GM04503 (cell line): Measurements from ENCODE around the gene PAM.

Experiments
- DNase-seq: peaks from one replicate; pipeline ENCODE4 v3.0.0-alpha.2; 2012; ENCODE audit warnings: low read depth

The PAM gene

GRCh38 chr5:102860035-102860434 lies 104.9 kb downstream of the PAM start:
- no peak for DNase-seq

GRCh38 chr5:102863058-102863457 lies 108.0 kb downstream of the PAM start:
- DNase-seq = no peak

GRCh38 chr5:102863764-102864560 lies 108.9 kb downstream of the PAM start:
- DNase-seq = no peak

GRCh38 chr5:102865171-102865509 lies 110.0 kb downstream of the PAM start:
- DNase-seq = no peak

- no peak for DNase-seq
Measured at GRCh38 chr5:102865510-102866236, 110.6 kb downstream of the PAM start.

- DNase-seq = no peak
Measured at GRCh38 chr5:102866237-102866600, 111.1 kb downstream of the PAM start.

GRCh38 chr5:102867992-102868662 lies 113.0 kb downstream of the PAM start:
- no peak for DNase-seq

- no peak for DNase-seq
Measured at GRCh38 chr5:102869230-102869629, 114.1 kb downstream of the PAM start.

- no peak for DNase-seq
Measured at GRCh38 chr5:102873379-102873932, 118.4 kb downstream of the PAM start.

GRCh38 chr5:102874054-102874453 lies 118.9 kb downstream of the PAM start:
- DNase-seq = no peak

- no peak for DNase-seq
Measured at GRCh38 chr5:102875721-102876123, 120.6 kb downstream of the PAM start.

- DNase-seq = no peak
Measured at GRCh38 chr5:102876610-102877009, 121.5 kb downstream of the PAM start.

- no peak for DNase-seq
Measured at GRCh38 chr5:102879741-102880140, 124.6 kb downstream of the PAM start.

GRCh38 chr5:102886586-102886985 lies 131.5 kb downstream of the PAM start:
- DNase-seq = no peak

GRCh38 chr5:102888483-102888882 lies 133.4 kb downstream of the PAM start:
- no peak for DNase-seq

- no peak for DNase-seq
Measured at GRCh38 chr5:102889033-102889432, 133.9 kb downstream of the PAM start.

GRCh38 chr5:102890133-102890532 lies 135.0 kb downstream of the PAM start:
- no peak for DNase-seq

GRCh38 chr5:102891175-102891574 lies 136.1 kb downstream of the PAM start:
- no peak for DNase-seq

GRCh38 chr5:102893942-102894341 lies 138.8 kb downstream of the PAM start:
- no peak for DNase-seq

- DNase-seq = no peak
Measured at GRCh38 chr5:102895234-102895633, 140.1 kb downstream of the PAM start.

- DNase-seq = no peak
Measured at GRCh38 chr5:102895976-102896375, 140.9 kb downstream of the PAM start.

GRCh38 chr5:102901424-102902134 lies 146.5 kb downstream of the PAM start:
- DNase-seq = no peak
